Skeletal muscle satellite cell (primary cell): ENCODE measurements around the gene AGPAT3. TPM values are rescaled to one million over a fixed set of nuclear protein-coding genes. Genes with fewer than 3 reads are reported as not detected.
A peak's percentile ranks its signal among the peaks of the same experiment; 100 is the strongest.
"Not testable (repeated sequence)": the region's sequence is repeated elsewhere in the genome, so short reads cannot be mapped to it uniquely, and the experiment has no call there.

Experiments used
- H3K27me3 ChIP-seq: 2 replicates; pipeline ENCODE4 v1.7.0; 2013; ENCODE audit warnings: low read length; ENCODE audit not compliant: control insufficient read depth, insufficient read depth
- H3K36me3 ChIP-seq: 2 replicates; pipeline ENCODE4 v1.7.0; 2013; ENCODE audit warnings: mild to moderate bottlenecking, control low read depth, low read length; ENCODE audit not compliant: insufficient read depth
- H3K4me1 ChIP-seq: 2 replicates; pipeline ENCODE4 v1.7.0; 2013; ENCODE audit warnings: low read length; ENCODE audit not compliant: control insufficient read depth, insufficient read depth
- H3K4me2 ChIP-seq: 2 replicates; pipeline ENCODE4 v1.7.0; 2013; ENCODE audit warnings: mild to moderate bottlenecking, low read length
- H3K4me3 ChIP-seq: 2 replicates; pipeline ENCODE4 v1.7.0; 2013; ENCODE audit warnings: low read length
- H3K9ac ChIP-seq: 2 replicates; pipeline ENCODE4 v1.7.0; 2013; ENCODE audit warnings: mild to moderate bottlenecking, low read depth, low read length, moderate library complexity
- H3K9me3 ChIP-seq: replicated peaks from 2 replicates; pipeline ENCODE4 v1.7.0; 2013; ENCODE audit warnings: mild to moderate bottlenecking, control low read depth, low read length
- total RNA-seq: library from RNA; depleted of rRNA; stranded (reverse); fragments of >200 nt; gene quantifications from 2 replicates; pipeline ENCODE4 v1.2.3, GENCODE V29; 2012; rRNA removed

AGPAT3 gene
- total RNA-seq = 23.4 and 27.4 TPM in 2 replicates

DNA sequence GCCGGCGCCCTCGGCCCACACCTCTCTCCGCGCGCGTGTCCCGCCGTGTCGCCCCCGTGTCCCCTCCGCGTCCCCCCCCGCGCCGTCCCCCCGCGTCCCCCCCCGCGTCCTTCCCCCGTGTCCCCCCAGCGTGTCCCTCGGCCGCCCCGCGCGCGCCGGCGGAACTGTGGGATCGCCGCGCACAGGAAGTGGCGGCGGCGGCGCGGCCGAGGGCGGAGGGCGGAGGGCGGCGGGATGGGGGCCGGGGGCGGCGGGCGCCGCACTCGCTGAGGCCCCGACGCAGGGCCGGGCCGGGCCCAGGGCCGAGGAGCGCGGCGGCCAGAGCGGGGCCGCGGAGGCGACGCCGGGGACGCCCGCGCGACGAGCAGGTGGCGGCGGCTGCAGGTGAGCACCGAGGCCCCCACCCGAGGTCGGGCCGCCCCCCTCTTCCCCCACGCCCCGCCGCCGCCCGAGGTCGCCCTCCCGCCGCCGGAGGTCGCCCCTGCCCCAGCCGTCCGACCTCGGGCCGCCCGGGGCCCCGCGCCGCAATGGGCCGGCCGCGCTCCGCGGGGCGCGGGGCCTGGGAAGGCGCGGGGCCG is at the start of gene AGPAT3:
Gene AGPAT3, plus strand, starts transcription at position 262 of the 578 bp plus-strand sequence. CDS start 94,459 bp downstream, outside the sequence.
- Histone ChIP-seq H3K4me3 (peak within 1 kb of the TSS; percentile 83), H3K36me3 (peaks cover 6% of the 10 kb centered on the region), H3K4me2 (peak within 1 kb of the TSS; percentile 93), H3K4me1 (peaks cover 18% of the 10 kb centered on the region), H3K9ac (peak within 1 kb of the TSS; percentile 85), H3K27me3 (peaks cover 4% of the 10 kb centered on the region), H3K9me3 (no peaks in the 10 kb centered on the region)

- H3K4me2 ChIP-seq = no peak overlapping the region
- no peak overlapping the region for H3K9ac ChIP-seq
- H3K9me3 ChIP-seq = peaks cover 9% of the 10 kb centered on the region
- no peaks in the 10 kb centered on the region for H3K27me3 ChIP-seq
- peaks cover 14% of the 10 kb centered on the region for H3K4me1 ChIP-seq
- no peaks in the 10 kb centered on the region for H3K36me3 ChIP-seq
- H3K4me3 ChIP-seq = no peak overlapping the region
Measured at GRCh38 chr21:43815991-43816390, 49.0 kb upstream of the AGPAT3 start.

GRCh38 chr21:43816611-43817071 is 48.4 kb upstream of the AGPAT3 start:
- no peak overlapping the region for H3K4me2 ChIP-seq
- H3K27me3 ChIP-seq = no peaks in the 10 kb centered on the region
- H3K36me3 ChIP-seq = no peaks in the 10 kb centered on the region
- H3K4me3 ChIP-seq = no peak overlapping the region
- H3K9me3 ChIP-seq = peaks cover 9% of the 10 kb centered on the region
- peaks cover 11% of the 10 kb centered on the region for H3K4me1 ChIP-seq
- no peak overlapping the region for H3K9ac ChIP-seq

- Histone ChIP-seq H3K27me3 (no peaks in the 10 kb centered on the region), H3K9ac (no peak overlapping the region)
Measured at GRCh38 chr21:43817157-43818086, 47.6 kb upstream of the AGPAT3 start.

DNA sequence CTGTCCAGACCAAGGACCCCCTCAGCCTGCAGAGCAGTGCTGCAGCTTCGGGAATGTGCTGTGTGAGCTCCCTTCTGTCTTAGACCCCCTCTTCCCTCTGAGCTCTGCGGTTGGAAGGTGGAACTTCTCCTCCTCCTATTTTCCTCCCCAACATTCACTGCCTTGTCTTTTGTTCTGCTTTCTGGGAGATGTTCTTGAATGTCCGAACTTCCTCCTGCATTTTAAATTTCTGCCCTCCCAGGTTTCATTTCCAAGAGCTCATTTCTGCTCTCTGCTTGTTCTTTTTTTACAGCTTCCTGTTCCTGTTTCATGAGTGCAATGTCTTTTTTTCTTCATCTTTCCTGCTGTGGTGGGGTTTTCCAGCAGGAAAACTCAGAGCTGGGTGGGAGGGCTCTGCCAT is 46.3 kb upstream of the AGPAT3 start:
- Histone ChIP-seq H3K27me3 (no peaks in the 10 kb centered on the region), H3K4me2 (no peak overlapping the region), H3K9ac (no peak overlapping the region), H3K36me3 (no peaks in the 10 kb centered on the region), H3K4me1 (no peaks in the 10 kb centered on the region), H3K4me3 (no peak overlapping the region), H3K9me3 (peaks cover 9% of the 10 kb centered on the region)

More at GRCh38 chr21:43817157-43818086, 47.6 kb upstream of the AGPAT3 start:
- H3K4me2 ChIP-seq = no peak overlapping the region
- H3K4me1 ChIP-seq = peaks cover 3% of the 10 kb centered on the region
- H3K9me3 ChIP-seq = peaks cover 9% of the 10 kb centered on the region
- no peaks in the 10 kb centered on the region for H3K36me3 ChIP-seq
- H3K4me3 ChIP-seq = no peak overlapping the region

DNA sequence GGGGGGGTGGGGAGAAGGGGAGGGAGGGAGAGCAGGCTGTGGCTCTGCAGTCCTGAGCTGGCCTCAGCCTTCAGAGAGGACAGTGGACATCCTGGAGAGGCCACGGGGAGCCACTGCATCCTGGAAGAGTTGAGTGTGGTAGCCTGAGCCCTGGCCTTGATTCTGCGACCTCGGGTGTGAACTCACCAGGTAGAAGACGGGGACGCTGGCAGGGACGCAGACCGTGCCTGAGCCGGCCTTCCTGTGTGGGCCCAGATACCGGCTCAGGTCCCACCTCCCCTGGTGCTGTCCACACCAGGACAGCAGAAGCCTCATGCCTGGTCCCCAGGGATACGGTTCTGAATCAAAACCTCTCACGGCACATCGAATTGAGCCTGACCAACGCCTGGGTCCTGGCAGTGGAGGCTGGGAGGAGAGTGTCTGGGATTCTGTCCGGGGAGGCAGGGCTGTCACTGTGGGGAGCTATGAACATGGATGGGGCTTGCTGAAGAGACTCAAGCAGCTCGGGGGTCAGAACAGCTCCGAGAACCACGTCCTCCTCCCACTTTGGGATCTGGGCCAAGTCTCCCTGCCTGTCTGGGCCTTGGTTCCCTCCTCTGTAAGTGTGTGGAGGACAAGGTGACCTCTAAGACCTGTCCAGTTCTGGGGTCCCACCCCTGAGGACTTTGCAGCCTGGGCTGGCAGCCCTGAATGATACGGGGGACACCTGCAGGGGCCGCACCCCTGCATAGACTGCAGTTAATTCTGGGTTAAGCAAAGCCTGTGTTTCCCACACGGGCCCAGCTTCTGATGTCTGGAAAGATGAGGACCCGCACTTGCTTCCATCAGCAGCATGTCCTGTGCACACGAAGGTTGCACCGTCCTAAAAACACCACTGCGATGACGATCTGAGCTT is 45.3 kb upstream of the AGPAT3 start:
- Histone ChIP-seq H3K4me2 (no peak overlapping the region), H3K36me3 (no peaks in the 10 kb centered on the region), H3K9ac (no peak overlapping the region), H3K27me3 (no peaks in the 10 kb centered on the region), H3K9me3 (peaks cover 9% of the 10 kb centered on the region), H3K4me3 (no peak overlapping the region), H3K4me1 (peaks cover 8% of the 10 kb centered on the region)

- H3K9ac ChIP-seq = no peak overlapping the region
- peaks cover 9% of the 10 kb centered on the region for H3K9me3 ChIP-seq
- H3K27me3 ChIP-seq = no peaks in the 10 kb centered on the region
- peaks cover 11% of the 10 kb centered on the region for H3K4me1 ChIP-seq
- no peak overlapping the region for H3K4me2 ChIP-seq
- no peak overlapping the region for H3K4me3 ChIP-seq
- H3K36me3 ChIP-seq = no peaks in the 10 kb centered on the region
Measured at GRCh38 chr21:43820466-43820865, 44.6 kb upstream of the AGPAT3 start.

- H3K27me3 ChIP-seq, H3K9ac ChIP-seq, H3K4me3 ChIP-seq, H3K36me3 ChIP-seq, H3K9me3 ChIP-seq, H3K4me2 ChIP-seq: not testable (repeated sequence)
- H3K4me1 ChIP-seq = peaks cover 15% of the 10 kb centered on the region
Measured at GRCh38 chr21:43822166-43822565, 42.9 kb upstream of the AGPAT3 start.

- H3K36me3 ChIP-seq, H3K27me3 ChIP-seq, H3K9ac ChIP-seq, H3K4me3 ChIP-seq, H3K4me2 ChIP-seq, H3K9me3 ChIP-seq: not testable (repeated sequence)
- peaks cover 15% of the 10 kb centered on the region for H3K4me1 ChIP-seq
Measured at GRCh38 chr21:43822741-43823140, 42.3 kb upstream of the AGPAT3 start.

DNA sequence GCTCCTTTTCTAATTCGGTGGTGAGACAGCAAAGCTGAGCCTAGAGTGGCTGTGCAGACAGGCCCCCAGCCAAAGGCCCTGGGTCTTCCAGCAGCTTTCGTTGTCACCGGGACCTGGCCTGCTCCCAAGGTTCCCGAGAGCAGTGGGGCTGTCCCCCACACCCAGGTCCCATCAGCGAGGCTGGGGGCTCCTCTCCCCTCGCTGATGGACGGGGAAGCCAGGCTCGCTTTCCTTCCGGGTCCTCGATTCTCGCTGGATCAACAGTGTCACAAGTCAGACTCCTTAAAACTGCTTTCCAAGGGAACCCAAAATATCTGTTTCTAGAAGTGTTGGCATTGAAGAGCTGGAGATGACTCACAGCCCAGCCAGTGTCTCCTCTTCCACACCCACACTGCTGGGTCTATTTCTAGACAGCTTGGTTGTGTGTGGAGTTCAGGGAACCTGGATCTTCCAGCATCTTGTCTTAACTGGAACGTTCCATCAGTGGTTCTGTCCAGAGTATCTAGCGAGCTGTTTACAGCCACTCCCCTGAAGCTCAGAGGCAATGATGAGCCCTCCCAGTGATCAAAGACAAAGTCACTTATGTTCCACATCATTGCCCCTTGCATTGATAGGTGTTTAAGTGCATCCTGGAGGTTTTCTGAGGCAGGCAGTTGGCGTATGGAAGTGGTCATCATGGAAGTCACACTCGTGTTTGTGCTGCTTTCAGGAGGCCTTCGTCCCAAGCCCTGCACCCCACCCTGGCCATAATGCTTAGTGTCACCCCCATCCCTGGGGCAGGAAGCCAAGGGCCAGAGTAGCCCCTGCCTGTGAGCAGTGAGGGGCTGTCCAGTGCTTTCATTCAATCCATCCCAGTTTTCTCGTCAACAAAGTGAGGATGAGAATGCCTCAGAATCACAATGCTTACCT is 40.4 kb upstream of the AGPAT3 start:
- Histone ChIP-seq H3K36me3 (no peaks in the 10 kb centered on the region), H3K4me3 (no peak overlapping the region), H3K9me3 (no peaks in the 10 kb centered on the region), H3K27me3 (peaks cover 7% of the 10 kb centered on the region), H3K4me1 (peaks cover 15% of the 10 kb centered on the region), H3K9ac (no peak overlapping the region), H3K4me2 (no peak overlapping the region)
